Brain pericyte (primary cell): Measurements from ENCODE around the gene CLEC10A.
"Not testable (repeated sequence)": the region's sequence is repeated elsewhere in the genome, so short reads cannot be mapped to it uniquely, and the experiment has no call there.

Experiments
- DNase-seq: peaks from one replicate; pipeline ENCODE4 v3.0.0-alpha.2; 2012; ENCODE audit warnings: low read depth, low spot score

CLEC10A gene

DNA sequence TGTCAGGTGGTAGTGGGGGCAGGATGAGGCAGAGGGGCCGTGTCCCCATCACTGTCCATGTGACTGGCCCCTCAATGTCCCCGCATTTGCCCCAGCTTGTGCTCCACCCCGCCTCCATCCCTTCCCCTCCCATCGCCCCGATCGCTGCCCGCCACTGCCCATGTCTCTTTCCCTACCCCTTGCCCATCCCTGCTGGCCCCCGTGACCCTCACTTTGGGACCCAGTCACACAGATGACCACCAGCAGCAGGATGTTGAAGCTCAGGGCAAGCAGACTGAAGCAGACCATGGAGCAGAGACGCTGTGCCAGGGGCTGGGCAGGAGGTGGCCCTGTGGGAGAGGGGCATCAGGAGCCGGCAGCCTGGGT, 28.5 kb upstream of the CLEC10A start:
- no peak for DNase-seq

DNA sequence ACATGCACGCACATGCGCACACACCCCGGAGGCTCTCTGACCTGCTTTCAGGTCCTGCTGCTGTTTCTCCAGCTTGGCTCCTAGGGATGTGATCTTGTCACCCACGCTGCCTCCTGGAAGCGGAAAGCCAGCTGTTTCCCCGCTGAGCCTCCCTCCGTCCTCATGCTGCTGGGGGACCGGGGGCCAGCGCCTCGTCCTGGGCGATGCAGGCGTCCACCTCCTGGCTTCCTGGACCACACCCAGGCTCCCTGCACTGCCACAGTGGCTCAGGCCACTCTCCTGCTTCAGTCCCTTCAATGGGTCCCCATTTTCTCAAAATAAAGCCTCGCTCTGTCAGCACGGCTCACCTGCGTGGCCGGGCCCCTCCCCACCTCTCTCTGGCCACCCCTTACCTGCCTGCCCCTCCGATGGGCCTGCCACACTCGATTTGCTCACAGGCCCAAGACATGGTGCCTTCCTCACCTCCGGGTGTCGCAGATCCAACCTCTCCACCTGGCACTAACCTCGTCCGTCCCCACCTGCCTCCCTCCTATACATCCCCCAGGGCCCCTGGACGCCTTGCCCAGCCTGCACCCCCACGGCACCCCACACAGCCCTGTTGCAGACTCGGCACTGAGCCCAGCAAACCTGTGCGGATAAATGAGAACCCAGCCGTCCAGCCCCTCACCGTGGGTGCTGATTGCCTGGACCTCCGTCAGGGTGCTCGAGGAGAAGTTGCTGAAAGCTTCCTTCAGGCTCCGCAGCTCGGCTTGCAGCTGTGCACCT, 27.9 kb upstream of the CLEC10A start:
- no peak for DNase-seq

DNA sequence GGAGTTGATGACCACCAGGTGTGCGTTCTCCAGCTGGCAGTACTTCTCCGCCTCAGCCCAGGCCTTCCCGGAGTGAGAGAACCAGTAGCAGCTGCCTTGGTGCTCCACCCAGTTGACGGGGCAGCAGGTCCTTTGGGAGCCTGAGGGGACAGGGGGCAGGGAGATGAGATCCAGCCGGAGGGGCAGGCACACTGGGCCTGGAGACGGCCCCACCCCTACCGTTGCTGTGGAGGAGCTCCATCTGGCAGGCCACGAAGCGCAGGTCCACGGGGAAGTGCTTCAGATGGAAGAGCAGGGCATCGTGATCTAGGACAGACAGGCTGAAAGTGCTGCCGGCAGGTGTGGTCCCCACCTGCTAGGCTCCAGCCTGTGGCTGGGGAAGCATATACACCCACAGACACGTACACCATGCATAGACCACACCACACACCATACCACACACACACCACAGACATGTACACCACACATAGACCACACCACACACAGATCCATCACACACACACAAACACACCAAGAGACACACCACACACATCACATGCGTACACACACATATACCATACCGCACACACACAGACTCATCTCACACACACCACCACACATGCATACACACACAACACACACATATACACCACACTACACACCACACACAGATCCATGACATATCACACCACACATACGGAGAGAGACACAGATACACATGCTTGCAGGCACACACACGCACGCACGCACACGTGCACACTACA, 27.1 kb upstream of the CLEC10A start:
- DNase-seq: no peak

DNA sequence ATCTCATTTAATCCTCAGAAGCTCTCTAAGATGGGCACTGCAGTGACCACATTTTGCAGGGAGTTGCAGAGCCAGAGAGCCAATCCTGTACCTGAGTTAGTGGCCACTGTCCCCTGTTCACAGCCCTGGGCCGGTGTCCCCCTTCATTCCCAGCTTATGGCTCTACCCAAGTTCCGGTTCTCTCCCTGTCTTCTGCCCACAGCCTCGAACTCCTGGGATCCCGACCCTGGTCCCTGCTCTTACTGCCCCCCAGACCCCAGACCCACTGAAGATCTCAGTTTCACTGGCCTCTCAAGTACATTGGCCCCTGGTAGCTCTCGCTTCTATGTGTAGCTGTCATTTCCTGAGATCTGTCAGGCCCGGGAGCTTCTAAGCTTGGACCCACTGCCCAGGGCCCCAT, 22.4 kb upstream of the CLEC10A start:
- no peak for DNase-seq

DNA sequence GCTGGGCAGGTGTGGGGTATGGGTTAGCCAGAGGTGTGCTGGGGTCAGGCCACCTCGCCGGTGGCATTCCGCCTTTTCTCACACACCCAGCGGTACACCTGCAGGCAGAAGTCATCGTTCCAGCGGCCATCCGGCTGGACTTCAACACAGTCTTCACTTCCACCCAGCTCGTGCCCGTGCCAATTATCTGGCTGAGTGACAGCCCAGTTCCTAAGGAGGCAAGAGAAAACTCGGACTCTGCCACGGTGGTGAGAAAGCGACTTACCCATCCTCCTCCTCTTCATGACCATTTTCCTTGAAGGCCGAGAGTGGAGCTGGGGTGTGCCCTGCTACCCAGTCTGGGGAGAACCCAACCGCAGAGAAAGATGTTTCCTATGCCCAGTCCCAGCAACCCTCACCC, 21.5 kb upstream of the CLEC10A start:
- no peak for DNase-seq

DNA sequence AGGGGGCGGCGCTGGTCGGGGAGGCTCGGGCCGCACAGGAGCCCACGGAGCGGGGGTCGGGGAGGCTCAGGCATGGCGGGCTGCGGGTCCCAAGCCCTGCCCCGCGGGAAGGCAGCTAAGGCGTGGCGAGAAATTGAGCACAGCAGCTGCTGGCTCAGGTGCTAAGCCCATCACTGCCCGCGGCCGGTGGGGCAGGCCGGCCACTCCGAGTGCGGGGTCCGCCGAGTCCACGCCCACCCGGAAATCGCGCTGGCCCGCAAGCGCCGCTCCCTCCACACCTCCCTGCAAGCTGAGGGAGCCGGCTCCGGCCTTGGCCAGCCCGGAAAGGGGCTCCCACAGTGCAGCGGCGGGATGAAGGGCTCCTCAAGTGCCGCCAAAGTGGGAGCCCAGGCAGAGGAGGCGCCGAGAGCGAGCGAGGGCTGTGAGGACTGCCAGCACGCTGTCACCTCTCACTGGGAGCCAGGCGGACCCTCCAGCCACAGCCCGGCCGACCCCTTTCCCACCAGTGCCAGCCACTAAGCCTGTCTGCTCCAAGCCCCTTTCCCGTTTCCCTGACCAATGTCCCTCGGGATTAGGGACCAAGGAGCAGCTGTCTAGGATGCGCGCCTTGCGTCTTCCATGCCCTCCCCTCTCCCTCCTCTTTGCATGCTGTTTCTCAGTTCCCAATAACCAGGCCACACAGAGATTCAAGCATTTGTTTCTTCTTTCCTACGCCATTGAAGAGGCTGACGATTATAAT, 20.8 kb upstream of the CLEC10A start:
- DNase-seq: not testable (repeated sequence)

GRCh38 chr17:7098802-7099459, 18.9 kb upstream of the CLEC10A start:
- DNase-seq: no peak

- no peak for DNase-seq
These were observed 17.9 kb upstream of the CLEC10A start for GRCh38 chr17:7097940-7098339.

- DNase-seq: no peak
These were observed 15.6 kb upstream of the CLEC10A start for GRCh38 chr17:7095625-7096024.

GRCh38 chr17:7094652-7095019, 14.6 kb upstream of the CLEC10A start:
- DNase-seq: no peak

DNA sequence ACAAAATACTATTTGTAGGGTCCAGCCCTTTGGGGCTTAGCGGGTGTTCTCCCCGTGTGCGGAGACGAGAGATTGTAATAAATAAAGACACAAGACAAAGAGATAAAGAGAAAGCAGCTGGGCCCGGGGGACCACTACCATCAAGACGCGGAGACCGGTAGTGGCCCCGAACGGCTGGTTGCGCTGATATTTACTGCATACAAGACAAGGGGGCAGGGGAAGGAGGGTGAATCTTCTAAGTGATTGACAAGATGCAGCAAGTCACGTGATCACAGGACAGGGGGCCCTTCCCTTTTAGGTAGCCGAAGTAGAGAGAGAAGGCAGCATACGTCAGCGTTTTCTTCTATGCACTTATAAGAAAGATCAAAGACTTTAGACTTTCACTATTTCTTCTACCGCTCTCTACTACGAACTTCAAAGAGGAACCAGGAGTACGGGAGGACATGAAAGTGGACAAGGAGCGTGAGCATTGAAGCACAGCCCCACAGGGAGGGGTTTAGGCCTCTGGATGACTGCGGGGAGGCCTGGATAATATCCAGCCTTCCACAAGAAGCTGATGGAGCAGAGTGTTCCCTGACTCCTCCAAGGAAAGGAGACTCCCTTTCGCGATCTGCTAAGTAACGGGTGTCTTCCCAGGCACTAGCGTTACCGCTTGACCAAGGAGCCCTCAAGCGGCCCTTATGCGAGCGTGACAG, 11.4 kb upstream of the CLEC10A start:
- not testable (repeated sequence) for DNase-seq

DNA sequence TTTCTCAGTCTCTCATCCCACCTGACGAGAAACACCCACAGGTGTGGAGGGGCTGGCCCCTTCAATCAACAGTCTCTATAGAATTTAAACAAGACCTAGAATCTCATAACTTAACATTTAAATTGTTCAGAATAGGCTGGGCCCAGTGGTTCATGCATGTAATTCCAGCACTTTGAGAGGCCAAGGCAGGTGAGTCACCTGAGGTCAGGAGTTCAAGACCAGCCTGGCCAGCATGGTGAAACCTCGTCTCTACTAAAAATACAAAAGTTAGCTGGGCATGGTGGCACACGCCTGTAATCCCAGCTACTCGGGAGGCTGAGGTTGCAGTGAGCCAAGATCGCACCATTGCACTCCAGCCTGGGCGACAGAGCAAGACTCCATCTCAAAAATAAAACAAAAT, 9.5 kb upstream of the CLEC10A start:
- DNase-seq: not testable (repeated sequence)

GRCh38 chr17:7088442-7088841, 8.4 kb upstream of the CLEC10A start:
- not testable (repeated sequence) for DNase-seq

DNA sequence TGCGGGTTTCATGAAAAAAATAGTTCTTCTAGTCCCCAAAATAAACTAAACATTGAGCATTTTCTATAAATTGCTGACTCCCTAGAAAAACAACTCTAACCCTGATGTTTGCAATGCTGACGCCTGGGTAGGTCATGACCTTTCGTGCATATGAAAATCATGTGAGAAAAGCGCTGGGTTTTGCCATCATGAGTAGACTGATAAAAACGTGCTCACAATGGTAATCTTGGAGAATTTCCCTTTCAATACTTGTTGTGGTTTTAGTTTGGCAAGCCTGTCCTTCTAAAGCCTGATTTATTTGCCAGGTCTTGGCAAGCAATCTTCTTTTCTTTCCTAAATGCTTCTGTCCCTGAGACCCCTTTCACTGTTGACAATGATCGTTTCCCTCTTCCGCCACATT, 4.0 kb upstream of the CLEC10A start:
- no peak for DNase-seq

GRCh38 chr17:7083592-7083991, 3.5 kb upstream of the CLEC10A start:
- no peak for DNase-seq

- DNase-seq: no peak
These were observed 1.5 kb upstream of the CLEC10A start for GRCh38 chr17:7081341-7082062.

- DNase-seq: no peak
These were observed 498 bp upstream of the CLEC10A start for GRCh38 chr17:7080456-7081041.

DNA sequence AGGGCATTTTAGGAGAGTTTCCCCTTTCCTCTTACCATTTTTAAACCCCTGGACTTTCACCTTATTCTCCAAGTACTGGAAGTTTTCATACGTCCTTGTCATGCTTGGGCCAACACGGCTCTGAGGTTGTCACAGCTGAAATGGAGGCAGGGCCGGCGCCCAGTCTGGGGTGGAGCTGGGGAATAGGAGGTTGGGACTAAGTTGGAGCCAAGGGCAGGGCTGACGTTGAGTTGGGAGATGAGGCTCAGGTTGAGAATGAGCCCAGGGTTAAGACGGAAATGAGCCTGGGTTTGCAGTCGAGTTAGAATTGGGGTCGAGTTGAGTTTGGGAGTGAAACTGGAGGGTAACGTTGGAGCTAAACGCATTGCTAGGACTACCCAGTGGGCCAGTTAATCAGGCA, 1.3 kb downstream of the CLEC10A start:
- no peak for DNase-seq

DNA sequence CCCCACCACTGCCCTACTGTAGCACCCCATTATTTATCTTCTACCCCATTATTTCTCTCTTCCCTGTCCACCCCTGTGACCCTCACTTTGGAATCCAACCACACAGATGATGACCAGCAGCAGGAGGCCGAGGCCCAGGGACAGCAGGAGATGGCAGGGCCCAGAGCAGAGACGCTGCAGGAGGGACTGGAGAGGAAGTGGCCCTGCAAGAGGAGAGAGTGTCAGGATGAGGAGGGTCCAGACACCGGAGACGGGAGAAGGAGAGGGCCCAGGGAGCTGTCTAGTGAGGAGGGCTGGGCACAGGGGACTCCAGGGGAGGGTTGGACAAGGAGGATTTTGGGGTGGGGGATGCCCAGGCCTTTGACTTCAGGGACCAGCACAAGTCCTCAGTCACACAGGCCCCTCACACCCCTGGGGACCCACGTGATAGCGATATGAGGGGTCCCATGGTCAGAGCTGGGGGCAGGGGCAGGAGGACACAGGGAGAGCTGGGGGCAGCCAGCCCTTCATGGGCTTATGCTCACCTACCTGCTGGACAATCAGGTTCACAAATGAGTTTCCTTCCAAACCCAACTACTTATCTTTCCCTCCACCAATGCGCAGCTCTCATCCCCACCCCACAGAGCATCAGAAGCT, 2.0 kb downstream of the CLEC10A start:
- no peak for DNase-seq

GRCh38 chr17:7074931-7075330, 5.1 kb downstream of the CLEC10A start:
- DNase-seq: no peak
